ENCODE results near the gene PAQR6.

DNA sequence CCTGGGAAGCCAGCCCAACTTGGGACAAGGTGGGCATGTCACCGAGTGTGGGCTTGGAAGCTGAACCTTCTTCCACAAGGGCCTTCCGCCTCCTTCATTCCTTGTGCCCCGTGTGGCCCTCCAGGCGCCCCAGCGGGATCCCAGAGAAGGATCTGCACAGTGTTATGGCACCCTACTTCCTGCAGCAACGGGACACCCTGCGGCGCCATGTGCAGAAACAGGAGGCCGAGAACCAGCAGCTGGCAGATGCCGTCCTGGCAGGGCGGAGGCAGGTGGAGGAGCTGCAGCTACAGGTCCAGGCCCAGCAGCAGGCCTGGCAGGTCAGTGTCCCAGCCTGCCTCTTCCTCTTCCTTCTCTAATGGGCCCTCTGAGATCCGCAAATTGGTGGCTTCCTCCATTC is 11.7 kb downstream of the PAQR6 start:
- TF ChIP-seq, protein P1, sequence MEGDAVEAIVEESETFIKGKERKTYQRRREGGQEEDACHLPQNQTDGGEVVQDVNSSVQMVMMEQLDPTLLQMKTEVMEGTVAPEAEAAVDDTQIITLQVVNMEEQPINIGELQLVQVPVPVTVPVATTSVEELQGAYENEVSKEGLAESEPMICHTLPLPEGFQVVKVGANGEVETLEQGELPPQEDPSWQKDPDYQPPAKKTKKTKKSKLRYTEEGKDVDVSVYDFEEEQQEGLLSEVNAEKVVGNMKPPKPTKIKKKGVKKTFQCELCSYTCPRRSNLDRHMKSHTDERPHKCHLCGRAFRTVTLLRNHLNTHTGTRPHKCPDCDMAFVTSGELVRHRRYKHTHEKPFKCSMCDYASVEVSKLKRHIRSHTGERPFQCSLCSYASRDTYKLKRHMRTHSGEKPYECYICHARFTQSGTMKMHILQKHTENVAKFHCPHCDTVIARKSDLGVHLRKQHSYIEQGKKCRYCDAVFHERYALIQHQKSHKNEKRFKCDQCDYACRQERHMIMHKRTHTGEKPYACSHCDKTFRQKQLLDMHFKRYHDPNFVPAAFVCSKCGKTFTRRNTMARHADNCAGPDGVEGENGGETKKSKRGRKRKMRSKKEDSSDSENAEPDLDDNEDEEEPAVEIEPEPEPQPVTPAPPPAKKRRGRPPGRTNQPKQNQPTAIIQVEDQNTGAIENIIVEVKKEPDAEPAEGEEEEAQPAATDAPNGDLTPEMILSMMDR (IDR thresholded peaks at IDR 0.05; ENCODE audit: poor library complexity, severe bottlenecking): no peak
- TF ChIP-seq POLR2AphosphoS5 (IDR thresholded peaks at IDR 0.05) (no peak), SMC3 (conservative IDR thresholded peaks at IDR 0.05; ENCODE audit: poor library complexity) (no peak), EZH2 (IDR thresholded peaks at IDR 0.05; ENCODE audit: borderline replicate concordance, insufficient read depth, low read length, poor library complexity, severe bottlenecking) (no peak), TAF1 (IDR thresholded peaks at IDR 0.05; ENCODE audit: low read depth) (no peak), EP300 (conservative IDR thresholded peaks at IDR 0.05; ENCODE audit: poor library complexity, severe bottlenecking) (no peak), RAD21 (conservative IDR thresholded peaks at IDR 0.05) (no peak), MXI1 (conservative IDR thresholded peaks at IDR 0.05; ENCODE audit: poor library complexity, severe bottlenecking) (no peak)
- TF ChIP-seq, protein P2, sequence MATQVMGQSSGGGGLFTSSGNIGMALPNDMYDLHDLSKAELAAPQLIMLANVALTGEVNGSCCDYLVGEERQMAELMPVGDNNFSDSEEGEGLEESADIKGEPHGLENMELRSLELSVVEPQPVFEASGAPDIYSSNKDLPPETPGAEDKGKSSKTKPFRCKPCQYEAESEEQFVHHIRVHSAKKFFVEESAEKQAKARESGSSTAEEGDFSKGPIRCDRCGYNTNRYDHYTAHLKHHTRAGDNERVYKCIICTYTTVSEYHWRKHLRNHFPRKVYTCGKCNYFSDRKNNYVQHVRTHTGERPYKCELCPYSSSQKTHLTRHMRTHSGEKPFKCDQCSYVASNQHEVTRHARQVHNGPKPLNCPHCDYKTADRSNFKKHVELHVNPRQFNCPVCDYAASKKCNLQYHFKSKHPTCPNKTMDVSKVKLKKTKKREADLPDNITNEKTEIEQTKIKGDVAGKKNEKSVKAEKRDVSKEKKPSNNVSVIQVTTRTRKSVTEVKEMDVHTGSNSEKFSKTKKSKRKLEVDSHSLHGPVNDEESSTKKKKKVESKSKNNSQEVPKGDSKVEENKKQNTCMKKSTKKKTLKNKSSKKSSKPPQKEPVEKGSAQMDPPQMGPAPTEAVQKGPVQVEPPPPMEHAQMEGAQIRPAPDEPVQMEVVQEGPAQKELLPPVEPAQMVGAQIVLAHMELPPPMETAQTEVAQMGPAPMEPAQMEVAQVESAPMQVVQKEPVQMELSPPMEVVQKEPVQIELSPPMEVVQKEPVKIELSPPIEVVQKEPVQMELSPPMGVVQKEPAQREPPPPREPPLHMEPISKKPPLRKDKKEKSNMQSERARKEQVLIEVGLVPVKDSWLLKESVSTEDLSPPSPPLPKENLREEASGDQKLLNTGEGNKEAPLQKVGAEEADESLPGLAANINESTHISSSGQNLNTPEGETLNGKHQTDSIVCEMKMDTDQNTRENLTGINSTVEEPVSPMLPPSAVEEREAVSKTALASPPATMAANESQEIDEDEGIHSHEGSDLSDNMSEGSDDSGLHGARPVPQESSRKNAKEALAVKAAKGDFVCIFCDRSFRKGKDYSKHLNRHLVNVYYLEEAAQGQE (IDR thresholded peaks at IDR 0.05; ENCODE audit: borderline replicate concordance): no peak

Data from neural cell (in vitro differentiated cells).